NB4 (cell line): ENCODE measurements around the gene NAT8L.

Source experiments
- DNase-seq: peaks from one replicate; pipeline ENCODE4 v3.0.0; 2010; ENCODE audit warnings: low read depth
- H3K4me3 ChIP-seq: one replicate; pipeline ENCODE4 v1.5.1; 2011; ENCODE audit warnings: mild to moderate bottlenecking, low read depth, low read length, moderate library complexity
- MYC ChIP-seq: IDR thresholded peaks from 2 replicates; pipeline ENCODE4 v1.6.1; 2011; ENCODE audit warnings: low read depth, low read length
- POLR2A ChIP-seq: IDR thresholded peaks from 2 replicates; pipeline ENCODE4 v1.6.1; 2011; ENCODE audit warnings: mild to moderate bottlenecking; ENCODE audit not compliant: insufficient read length; ENCODE audit errors: extremely low read depth
- TF ChIP-seq, protein P1 (sequence below): IDR thresholded peaks from 2 replicates; pipeline ENCODE4 v1.6.1; 2011; ENCODE audit warnings: low read depth, low read length
- TF ChIP-seq, protein P2 (sequence below): IDR thresholded peaks from one replicate; pipeline ENCODE4 v1.5.1; 2012; ENCODE audit warnings: low read depth, low read length

Gene NAT8L

GRCh38 chr4:2068566-2068965 is 9.4 kb downstream of the NAT8L start:
- DNase-seq, result no peak
- no peak overlapping the region for H3K4me3 ChIP-seq
- no peak for TF ChIP-seq MYC
- TF ChIP-seq, protein P1, sequence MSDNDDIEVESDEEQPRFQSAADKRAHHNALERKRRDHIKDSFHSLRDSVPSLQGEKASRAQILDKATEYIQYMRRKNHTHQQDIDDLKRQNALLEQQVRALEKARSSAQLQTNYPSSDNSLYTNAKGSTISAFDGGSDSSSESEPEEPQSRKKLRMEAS, result peak; percentile 10; the same call in 1 of the 2 replicates

DNA sequence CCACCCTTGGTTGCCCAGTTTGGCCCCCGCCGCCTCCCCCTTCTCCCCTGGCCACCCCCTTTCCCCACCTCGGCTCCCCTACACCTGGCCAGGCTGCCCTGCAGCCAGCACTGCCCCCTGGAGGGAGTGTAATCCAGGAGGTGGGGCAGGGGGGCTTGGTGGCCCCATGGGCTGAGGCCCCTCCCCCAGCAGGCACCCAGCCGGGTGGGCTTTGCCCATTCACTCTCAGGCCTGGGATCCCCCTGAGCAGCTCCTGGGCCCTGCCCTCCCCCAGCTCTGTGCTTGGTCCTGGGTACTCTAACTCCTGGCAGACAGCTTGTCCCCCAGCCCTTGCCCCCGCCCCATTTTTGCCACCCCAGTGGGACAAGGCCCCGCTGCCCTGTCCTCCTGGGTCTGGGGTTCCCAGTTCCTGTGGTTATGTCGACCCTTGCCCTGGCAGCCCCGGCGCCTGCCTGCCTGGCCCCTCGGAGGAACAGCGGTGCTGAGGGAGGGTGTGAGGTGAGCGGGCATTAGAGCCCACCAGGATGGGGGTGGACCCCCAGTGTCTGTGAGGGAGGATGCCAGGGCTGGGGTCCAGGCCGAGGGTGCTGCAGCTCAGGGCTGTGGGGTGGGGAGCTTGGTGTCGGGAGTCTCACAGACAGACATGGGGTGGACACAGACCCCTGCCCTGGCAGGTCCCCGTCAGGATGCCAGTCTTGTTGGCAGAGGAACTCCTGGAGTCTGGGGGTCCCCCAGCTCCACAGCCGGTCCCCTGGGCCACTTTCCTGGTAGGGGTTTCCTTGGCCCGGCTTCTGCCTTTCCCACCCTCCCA is 10.2 kb downstream of the NAT8L start:
- no peak for DNase-seq
- TF ChIP-seq, protein P1, result no peak
- no peak for TF ChIP-seq POLR2A
- no peak for TF ChIP-seq MYC
- TF ChIP-seq, protein P2, sequence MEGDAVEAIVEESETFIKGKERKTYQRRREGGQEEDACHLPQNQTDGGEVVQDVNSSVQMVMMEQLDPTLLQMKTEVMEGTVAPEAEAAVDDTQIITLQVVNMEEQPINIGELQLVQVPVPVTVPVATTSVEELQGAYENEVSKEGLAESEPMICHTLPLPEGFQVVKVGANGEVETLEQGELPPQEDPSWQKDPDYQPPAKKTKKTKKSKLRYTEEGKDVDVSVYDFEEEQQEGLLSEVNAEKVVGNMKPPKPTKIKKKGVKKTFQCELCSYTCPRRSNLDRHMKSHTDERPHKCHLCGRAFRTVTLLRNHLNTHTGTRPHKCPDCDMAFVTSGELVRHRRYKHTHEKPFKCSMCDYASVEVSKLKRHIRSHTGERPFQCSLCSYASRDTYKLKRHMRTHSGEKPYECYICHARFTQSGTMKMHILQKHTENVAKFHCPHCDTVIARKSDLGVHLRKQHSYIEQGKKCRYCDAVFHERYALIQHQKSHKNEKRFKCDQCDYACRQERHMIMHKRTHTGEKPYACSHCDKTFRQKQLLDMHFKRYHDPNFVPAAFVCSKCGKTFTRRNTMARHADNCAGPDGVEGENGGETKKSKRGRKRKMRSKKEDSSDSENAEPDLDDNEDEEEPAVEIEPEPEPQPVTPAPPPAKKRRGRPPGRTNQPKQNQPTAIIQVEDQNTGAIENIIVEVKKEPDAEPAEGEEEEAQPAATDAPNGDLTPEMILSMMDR, result no peak
- H3K4me3 ChIP-seq, result no peak overlapping the region

GRCh38 chr4:2069986-2070385 is 10.9 kb downstream of the NAT8L start:
- DNase-seq, result no peak
- TF ChIP-seq MYC, result no peak
- TF ChIP-seq, protein P1, result no peak
- TF ChIP-seq POLR2A, result no peak
- TF ChIP-seq, protein P2, result no peak
- H3K4me3 ChIP-seq, result no peak overlapping the region

DNA sequence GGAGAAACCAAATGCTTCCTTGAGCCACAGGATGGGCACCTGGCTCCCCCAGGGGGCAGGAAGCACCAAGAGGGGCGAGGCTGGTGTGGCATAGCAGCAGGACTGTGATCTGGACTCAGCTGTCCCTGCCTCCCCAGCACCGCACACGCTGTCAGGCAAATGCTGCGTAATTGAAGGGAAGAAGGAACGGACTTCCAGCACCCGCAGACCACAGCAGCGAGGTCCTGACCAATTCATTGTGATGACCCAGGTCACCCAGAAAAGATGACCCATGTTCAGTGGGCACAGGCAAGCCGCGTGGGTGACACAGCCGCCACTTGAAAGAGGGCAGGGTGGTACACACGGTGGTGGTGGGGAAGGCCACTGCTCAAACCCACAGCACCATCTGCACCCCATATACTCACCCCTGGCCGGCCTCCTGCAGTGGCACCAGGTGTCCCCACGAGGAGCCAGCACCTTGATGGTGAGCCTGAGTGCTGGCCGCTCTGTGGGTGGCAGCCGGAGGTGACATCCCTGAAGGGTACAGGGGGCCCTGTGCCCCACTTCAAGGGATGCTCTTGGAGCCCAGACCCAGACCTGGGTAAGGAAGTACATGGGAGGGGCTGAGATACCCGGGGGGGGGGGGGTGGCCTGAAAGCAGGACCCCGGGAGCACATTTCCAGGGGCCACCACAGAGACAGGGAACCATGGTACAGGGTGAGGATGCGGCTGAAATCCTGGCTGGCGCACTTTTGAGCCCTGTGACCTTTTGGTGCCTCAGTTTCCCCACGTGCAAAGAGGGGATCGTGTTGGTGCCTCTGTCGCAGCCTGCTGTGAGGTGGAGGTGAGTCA is 11.5 kb downstream of the NAT8L start:
- TF ChIP-seq, protein P2, result no peak
- TF ChIP-seq MYC (no peak), POLR2A (no peak)
- TF ChIP-seq, protein P1, result no peak
- DNase-seq, result no peak
- no peak overlapping the region for H3K4me3 ChIP-seq

DNA sequence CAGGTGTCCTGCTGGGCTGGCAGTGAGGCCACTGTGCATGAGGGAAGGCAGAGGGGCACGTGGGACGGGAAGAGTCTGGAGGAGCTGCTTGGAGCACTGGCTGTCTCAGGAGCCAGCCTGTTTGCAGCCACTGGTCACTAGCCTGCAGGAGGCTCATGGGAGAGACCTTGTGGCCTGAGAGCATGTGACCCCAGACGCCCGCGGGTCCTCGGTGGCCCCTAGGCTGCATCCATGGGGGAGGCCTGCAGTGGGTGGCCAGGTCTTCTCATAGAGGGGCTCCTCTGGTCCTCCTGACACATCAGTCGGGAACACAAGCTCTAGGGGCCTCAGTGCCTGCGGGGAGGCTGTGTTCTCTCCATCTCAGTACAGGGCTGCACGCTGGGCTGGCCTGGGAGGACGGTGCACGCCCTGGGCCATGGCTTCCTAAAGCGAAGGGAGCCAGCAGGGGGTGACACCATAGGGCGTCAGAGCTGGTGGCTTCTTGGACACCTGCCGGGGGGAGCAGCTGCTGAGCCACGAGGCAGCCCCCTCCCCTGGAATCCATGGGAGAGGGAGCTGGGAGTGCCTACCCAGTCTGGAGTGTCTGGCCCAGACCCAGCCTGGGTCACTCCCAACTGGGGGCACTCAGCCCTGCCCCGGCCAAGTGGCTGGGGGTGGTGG is 12.3 kb downstream of the NAT8L start:
- TF ChIP-seq MYC (no peak), POLR2A (no peak)
- TF ChIP-seq, protein P2, result no peak
- TF ChIP-seq, protein P1, result no peak
- no peak overlapping the region for H3K4me3 ChIP-seq
- DNase-seq, result no peak
